ENCODE results near the gene GPRASP3.

GPRASP3 gene

DNA sequence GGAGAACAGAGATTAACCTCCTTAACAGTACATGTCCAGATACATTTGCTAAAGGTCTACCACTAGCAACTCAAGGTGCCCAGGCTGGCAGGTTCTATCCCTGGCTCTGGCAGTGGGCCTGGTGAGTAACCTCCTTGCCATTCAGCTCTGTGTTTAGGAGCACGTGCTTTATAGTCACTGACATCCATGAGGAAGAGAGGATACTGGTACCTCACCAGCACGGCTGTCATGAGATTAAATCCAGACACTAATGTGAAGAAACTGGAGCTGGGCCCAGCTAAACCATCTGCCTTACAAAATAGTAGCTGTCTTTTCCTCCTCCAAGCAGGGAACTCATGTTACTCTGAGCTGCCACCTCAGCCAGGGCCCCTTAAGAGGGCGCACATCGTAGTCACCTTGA is 45.3 kb downstream of the GPRASP3 start:
- DNase-seq = no peak

DNA sequence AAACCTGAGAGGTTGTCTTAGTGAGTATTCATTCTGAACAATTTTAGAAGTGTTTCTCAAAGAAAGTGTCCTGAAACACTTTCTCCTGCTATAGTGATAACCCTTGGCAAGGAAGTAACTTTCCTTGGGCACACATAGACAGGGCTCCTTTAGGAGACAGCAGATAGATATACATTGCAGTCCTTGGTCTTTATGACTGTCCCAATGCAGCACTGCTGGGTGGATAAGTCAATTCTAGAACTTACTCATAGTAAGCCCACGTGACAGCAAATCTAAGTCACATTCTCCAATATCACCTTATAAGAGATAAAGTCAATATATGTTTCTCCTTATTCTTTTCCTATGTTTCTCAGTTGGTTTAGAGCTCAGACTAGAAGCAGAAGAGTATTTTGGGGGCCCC is 46.7 kb downstream of the GPRASP3 start:
- DNase-seq = no peak

DNA sequence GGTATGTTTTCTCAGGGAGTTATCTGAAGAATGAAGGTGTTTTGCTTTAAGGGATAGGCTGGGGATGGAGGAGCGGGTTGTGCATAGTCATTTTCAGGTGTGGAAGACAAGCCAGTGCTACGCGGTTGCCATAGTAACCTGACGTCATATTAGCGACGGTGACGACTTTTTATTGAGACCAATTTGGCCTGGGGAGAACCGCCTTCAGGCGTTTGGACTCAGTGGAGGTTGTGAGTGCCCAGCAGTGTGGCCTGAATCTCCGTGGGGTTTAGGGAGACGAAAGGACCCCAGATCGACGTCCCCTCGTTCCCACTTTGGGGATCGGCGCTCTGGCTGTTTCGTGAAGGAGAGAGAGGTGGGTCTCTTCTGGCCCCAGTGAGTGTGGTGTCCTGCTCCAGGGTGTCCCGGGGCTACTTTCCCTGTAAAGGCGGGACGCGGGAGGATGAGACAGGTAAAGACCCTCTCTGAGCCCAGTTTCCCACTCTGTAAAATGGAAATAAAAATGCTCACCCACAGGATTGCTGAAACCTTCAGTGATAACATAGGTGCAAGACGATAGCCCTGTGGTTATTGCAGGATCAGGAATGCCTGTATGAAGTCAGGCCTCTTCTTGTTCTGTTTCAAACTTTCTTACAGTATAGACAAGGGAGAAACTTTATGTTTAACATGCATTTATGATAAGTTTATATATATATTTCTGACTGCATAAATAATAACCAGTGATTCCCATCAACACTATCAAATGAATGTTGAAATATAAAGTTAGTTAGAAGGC is 48.6 kb downstream of the GPRASP3 start:
- peak; percentile 60 for DNase-seq
